ENCODE data around the gene ZNF627.
"Not testable (repeated sequence)": the region's sequence is repeated elsewhere in the genome, so short reads cannot be mapped to it uniquely, and the experiment has no call there.

ZNF627 gene

GRCh38 chr19:11624069-11624463 is 26.8 kb downstream of the ZNF627 start:
- DNase-seq (ENCODE audit: low read depth): peak; percentile 34

GRCh38 chr19:11626252-11626651 is 29.0 kb downstream of the ZNF627 start:
- no peak for DNase-seq (ENCODE audit: low read depth)

DNA sequence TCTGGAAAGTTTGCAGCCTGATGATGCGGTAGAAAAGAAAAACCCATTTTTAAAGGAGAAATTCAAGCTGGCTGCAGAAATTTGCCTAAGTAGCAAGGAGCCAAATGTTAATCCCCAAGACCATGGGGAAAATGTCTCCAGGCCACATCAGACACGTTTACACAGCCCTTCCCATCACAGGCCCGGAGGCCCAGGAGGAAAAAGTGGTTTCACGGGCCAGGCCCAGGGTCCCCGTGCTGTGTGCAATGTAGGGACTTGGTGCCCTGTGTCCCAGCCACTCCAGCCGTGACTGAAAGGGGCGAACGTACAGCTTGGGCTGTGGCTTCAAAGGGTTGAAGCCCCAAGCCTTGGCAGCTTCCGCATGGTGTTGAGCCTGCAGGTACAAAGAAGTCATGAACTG is 35.9 kb downstream of the ZNF627 start:
- no peak for DNase-seq (ENCODE audit: low read depth)

GRCh38 chr19:11634018-11634662 is 36.9 kb downstream of the ZNF627 start:
- DNase-seq (ENCODE audit: low read depth): not testable (repeated sequence)

GRCh38 chr19:11639245-11639601 is 41.9 kb downstream of the ZNF627 start:
- DNase-seq (ENCODE audit: low read depth): no peak

DNA sequence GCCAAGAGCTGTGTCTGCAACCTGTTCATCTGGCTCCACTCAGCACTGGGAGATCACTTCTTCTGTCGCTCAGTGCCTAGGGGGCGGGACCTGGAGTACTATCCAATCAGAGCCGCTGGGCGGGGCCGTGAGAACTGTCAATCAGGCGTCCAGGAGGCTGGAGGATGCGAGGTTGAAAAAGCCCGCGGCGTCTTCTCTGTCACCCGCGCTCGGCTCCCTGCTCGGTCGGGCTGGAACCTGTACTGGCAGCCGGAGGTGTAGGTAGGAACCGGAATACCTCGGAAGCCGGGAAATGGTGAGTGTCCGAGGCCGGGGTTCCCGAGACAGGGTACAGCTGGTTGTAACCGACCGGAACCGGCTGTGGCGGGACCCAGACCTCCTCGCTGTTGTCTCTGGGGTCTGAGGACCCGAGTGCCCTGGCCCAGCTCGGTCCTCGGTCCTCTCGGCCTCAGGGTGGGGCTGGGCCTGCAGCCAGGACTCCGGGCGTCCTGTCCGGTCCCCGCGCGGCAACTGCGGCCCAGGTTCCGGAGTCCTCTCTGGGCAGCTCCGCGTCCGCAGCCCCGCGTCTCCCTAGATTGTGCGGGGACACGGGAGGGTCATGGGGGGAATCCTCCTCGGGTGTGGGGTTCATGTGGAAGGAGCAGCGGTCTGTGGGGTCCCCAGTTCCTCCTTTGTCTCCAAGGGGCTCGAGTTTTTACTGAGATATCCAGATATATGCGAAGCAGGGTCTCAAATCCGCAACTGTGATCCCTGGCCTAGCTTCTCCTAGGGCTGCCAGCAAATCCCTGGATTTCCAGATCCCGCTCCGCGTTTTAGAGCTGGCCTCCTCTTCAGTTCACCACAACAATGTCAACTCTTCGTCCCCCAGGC is 42.6 kb downstream of the ZNF627 start:
- DNase-seq (ENCODE audit: low read depth): peak; percentile 87

- DNase-seq (ENCODE audit: low read depth): no peak
Measured at GRCh38 chr19:11641244-11641643, 44.0 kb downstream of the ZNF627 start.

DNA sequence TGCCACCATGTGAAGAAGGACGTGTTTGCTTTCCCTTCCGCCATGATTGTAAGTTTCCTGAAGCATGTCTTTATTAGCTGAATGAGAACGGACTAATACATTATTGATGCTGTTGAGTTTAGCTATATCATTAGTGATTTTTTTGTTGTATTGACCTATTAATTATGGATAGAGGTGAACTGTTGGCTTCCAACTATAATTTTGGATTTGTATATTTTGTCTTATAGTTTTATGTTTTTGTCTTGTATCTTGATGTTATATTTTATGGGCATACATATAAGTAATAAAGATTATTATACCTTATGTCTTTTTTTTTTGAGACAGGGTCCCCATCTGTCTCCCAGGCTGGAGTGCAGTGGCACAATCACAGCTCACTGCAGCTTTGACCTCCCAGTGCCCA is 45.6 kb downstream of the ZNF627 start:
- no peak for DNase-seq (ENCODE audit: low read depth)

DNA sequence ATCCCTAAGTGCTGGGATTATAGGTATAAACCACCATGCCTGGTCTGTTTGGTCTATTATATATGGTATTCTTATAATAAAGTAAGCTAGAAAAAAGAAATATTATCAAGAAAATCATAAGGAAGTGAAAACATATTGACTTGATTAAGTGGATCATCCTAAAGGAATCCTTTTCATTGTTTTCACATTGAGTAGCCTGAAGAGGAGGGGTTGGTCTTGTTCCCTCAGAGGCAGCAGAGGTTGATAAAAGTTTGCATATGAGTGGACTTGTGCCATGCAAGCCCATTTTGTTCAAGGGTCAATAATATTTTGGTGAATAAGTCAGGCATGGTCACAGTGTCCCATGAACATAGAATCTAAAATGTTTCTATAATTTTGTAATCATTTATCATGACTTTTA is 52.7 kb downstream of the ZNF627 start:
- DNase-seq (ENCODE audit: low read depth): peak; percentile 2

- DNase-seq (ENCODE audit: low read depth): no peak
Measured at GRCh38 chr19:11651062-11651461, 53.8 kb downstream of the ZNF627 start.

GRCh38 chr19:11652056-11652455 is 54.8 kb downstream of the ZNF627 start:
- DNase-seq (ENCODE audit: low read depth): no peak

- DNase-seq (ENCODE audit: low read depth): no peak
Measured at GRCh38 chr19:11652492-11652891, 55.2 kb downstream of the ZNF627 start.

DNA sequence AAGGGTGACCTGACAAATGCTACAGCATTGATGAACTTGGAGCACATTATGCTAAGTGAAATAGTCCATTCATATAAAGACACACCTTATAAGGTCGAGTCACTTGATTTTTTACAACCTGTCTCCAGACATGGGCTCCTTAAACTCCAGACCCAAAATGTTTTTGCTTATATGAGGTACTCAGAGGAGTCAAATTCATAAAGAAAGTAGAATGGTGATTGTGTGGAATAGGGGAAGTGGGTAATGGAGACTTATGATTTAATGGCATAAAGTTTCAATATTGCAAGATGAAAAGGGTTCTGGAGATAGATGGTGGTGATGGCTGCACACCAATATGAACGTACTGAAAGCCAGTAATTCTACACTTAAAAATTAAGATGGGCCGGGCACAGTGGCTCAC is 59.3 kb downstream of the ZNF627 start:
- no peak for DNase-seq (ENCODE audit: low read depth)

- no peak for DNase-seq (ENCODE audit: low read depth)
Measured at GRCh38 chr19:11657307-11657706, 60.0 kb downstream of the ZNF627 start.

- no peak for DNase-seq (ENCODE audit: low read depth)
Measured at GRCh38 chr19:11658970-11659369, 61.7 kb downstream of the ZNF627 start.

GRCh38 chr19:11659612-11660011 is 62.3 kb downstream of the ZNF627 start:
- DNase-seq (ENCODE audit: low read depth): no peak

DNA sequence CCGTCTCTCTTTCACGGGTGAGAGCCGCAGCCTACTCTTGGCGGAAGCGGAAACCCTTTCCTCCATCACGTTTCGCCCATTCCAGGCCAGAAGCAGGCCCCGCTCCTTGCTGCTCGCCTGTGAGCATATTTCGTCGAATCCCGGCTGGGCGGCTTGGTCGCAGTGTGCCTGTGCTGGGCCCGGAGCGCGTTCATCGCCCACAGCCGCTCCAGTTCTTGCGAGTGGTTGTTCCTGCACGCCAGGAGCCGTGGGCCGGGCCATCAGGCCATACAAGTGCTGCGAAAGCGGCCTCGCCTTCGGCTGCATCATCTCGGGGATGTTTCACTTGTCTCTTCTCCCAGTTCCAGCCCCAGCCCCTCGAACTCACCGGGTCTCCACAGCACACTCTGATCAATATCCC is 65.0 kb downstream of the ZNF627 start:
- DNase-seq (ENCODE audit: low read depth): no peak

DNA sequence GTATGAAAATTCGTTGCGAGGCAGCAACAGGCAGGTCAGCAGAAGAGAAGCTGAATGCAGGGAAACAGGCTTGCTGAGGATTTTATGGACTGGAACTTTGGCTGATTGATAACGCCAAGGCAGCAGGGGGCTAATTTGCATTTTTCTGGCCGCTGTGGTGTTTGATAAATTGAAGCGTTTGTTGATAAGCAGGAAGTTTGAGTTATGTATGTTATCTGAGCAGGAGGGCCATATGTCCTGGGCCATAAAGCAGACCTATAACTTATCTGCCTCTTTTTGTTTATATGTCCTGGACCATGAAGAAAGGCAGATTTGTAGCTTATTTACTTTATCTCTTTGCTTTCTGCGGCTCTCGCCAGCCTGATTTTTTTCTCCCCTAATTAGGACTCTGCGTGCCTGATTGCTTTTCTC is 65.9 kb downstream of the ZNF627 start:
- DNase-seq (ENCODE audit: low read depth): no peak
